HEK293T (cell line): ENCODE data around the gene PFDN4.

Source experiments
- CTCF ChIA-PET: fragments of 350-600 bp; formaldehyde crosslinking; extraction: SDS; loops from one replicate; lab custom pipeline; 2021; ENCODE audit warnings: antibody characterized with exemption, inconsistent platforms; lab: Yijun Ruan, JAX
- POLR2A ChIA-PET: fragments of 350-600 bp; formaldehyde crosslinking; extraction: SDS; loops from one replicate; lab custom pipeline; 2020; ENCODE audit warnings: antibody characterized with exemption, inconsistent platforms; lab: Yijun Ruan, JAX
- DNase-seq: peaks from one replicate; pipeline ENCODE4 v3.0.0; 2012; ENCODE audit warnings: mixed read lengths; ENCODE audit errors: extremely low spot score
- ARNT ChIP-seq: fragments of 450-650 bp; IDR thresholded peaks from 2 replicates; pipeline ENCODE4 v1.6.1; 2017; ENCODE audit warnings: mild to moderate bottlenecking
- BHLHE40 ChIP-seq: fragments of 450-650 bp; IDR thresholded peaks from 2 replicates; pipeline ENCODE4 v1.6.1; 2016; ENCODE audit warnings: mild to moderate bottlenecking, moderate library complexity, borderline replicate concordance
- CTBP1 ChIP-seq: fragments of 450-650 bp; IDR thresholded peaks from 2 replicates; pipeline ENCODE4 v1.6.1; 2016; ENCODE audit warnings: borderline replicate concordance
- ELF4 ChIP-seq: fragments of 450-650 bp; IDR thresholded peaks from 2 replicates; pipeline ENCODE4 v1.6.1; 2017; ENCODE audit warnings: antibody characterized with exemption
- FOXA1 ChIP-seq: fragments of 450-650 bp; IDR thresholded peaks from 2 replicates; pipeline ENCODE4 v1.6.1; 2016; ENCODE audit warnings: mild to moderate bottlenecking
- FOXK2 ChIP-seq: fragments of 450-650 bp; IDR thresholded peaks from 2 replicates; pipeline ENCODE4 v1.6.1; 2016; ENCODE audit warnings: mild to moderate bottlenecking
- FOXM1 ChIP-seq: fragments of 450-650 bp; IDR thresholded peaks from 2 replicates; pipeline ENCODE4 v1.6.1; 2017; ENCODE audit warnings: mild to moderate bottlenecking, borderline replicate concordance
- HDGF ChIP-seq: fragments of 450-650 bp; IDR thresholded peaks from 2 replicates; pipeline ENCODE4 v1.6.1; 2017; ENCODE audit warnings: antibody characterized with exemption, borderline replicate concordance
- L3MBTL2 ChIP-seq: fragments of 450-650 bp; conservative IDR thresholded peaks from 2 replicates; pipeline ENCODE4 v1.6.1; 2016; ENCODE audit warnings: mild to moderate bottlenecking
- LEF1 ChIP-seq: fragments of 450-650 bp; IDR thresholded peaks from 2 replicates; pipeline ENCODE4 v1.6.1; 2017; ENCODE audit warnings: mild to moderate bottlenecking, borderline replicate concordance
- NFRKB ChIP-seq: fragments of 450-650 bp; IDR thresholded peaks from 2 replicates; pipeline ENCODE4 v1.6.1; 2016; ENCODE audit warnings: mild to moderate bottlenecking, moderate library complexity
- SP1 ChIP-seq: fragments of 450-650 bp; IDR thresholded peaks from 2 replicates; pipeline ENCODE4 v1.6.1; 2017
- SUZ12 ChIP-seq: fragments of 450-650 bp; IDR thresholded peaks from 2 replicates; pipeline ENCODE4 v1.6.1; 2016; ENCODE audit warnings: mild to moderate bottlenecking
- TARDBP ChIP-seq: fragments of 450-650 bp; IDR thresholded peaks from 2 replicates; pipeline ENCODE4 v1.6.1; 2016
- ZNF384 ChIP-seq: fragments of 450-650 bp; IDR thresholded peaks from 2 replicates; pipeline ENCODE4 v1.6.1; 2016
- TF ChIP-seq, protein P1 (sequence below): fragments of 450-650 bp; IDR thresholded peaks from 2 replicates; pipeline ENCODE4 v1.6.1; 2016

The PFDN4 gene

DNA sequence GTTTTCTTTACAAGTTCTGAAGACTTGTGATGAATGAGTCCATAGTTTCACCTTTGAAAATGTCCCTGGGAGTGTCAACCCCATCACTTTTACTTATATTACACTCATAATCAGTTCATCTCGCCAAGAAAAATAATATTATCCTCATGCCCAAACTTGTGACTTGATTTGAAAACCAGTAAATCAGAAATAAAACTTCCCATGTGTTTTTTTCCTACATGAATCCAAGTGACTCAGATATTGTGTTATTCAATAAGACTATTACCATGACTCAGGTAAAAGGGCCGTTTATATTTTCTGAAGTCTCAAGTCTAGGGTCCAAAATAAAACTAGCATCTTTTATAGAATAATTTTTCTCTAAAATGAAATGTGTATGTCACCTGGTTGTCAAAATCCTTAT is 18.3 kb upstream of the PFDN4 start:
- TF ChIP-seq TARDBP (no peak), CTBP1 (no peak), FOXK2 (no peak), ELF4 (no peak), HDGF (no peak), SUZ12 (no peak), LEF1 (no peak), SP1 (no peak), BHLHE40 (no peak), ZNF384 (no peak), FOXM1 (no peak), FOXA1 (no peak), NFRKB (no peak), ARNT (no peak), L3MBTL2 (no peak)
- TF ChIP-seq, protein P1, sequence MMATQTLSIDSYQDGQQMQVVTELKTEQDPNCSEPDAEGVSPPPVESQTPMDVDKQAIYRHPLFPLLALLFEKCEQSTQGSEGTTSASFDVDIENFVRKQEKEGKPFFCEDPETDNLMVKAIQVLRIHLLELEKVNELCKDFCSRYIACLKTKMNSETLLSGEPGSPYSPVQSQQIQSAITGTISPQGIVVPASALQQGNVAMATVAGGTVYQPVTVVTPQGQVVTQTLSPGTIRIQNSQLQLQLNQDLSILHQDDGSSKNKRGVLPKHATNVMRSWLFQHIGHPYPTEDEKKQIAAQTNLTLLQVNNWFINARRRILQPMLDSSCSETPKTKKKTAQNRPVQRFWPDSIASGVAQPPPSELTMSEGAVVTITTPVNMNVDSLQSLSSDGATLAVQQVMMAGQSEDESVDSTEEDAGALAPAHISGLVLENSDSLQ = no peak
- POLR2A ChIA-PET = no interaction called here

DNA sequence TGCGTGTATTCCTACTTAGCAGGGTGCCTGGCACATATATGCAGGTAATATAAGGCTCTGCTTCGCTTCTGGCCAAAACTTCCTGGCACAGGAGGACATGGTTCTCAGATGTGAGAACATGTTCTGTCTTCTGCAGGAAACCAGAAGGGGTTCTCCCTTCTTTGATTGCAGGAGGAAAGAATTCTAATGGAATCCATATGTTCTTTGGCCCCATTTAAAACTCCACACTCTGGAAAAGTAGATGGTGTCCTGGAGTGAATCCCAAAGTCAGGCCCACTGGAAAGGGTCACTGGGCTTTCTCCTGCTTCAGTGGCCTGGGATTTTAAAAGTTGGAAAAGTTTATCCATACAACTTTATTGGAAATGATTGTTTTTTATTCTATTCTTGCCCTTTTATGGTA is 17.7 kb upstream of the PFDN4 start:
- DNase-seq = no peak
- CTCF ChIA-PET = no interaction called here
- POLR2A ChIA-PET = no interaction called here
- no peak for TF ChIP-seq FOXK2
- TF ChIP-seq L3MBTL2 = no peak
- TF ChIP-seq ZNF384 = no peak
- no peak for TF ChIP-seq LEF1
- no peak for TF ChIP-seq FOXM1
- no peak for TF ChIP-seq SP1
- no peak for TF ChIP-seq CTBP1
- no peak for TF ChIP-seq FOXA1
- TF ChIP-seq ELF4 = no peak
- TF ChIP-seq ARNT = no peak
- TF ChIP-seq HDGF = no peak
- TF ChIP-seq NFRKB = no peak
- no peak for TF ChIP-seq TARDBP
- no peak for TF ChIP-seq BHLHE40
- TF ChIP-seq, protein P1 = no peak
- no peak for TF ChIP-seq SUZ12

More for the DNA sequence above, 18.3 kb upstream of the PFDN4 start:
- CTCF ChIA-PET = no interaction called here
- no peak for DNase-seq

DNA sequence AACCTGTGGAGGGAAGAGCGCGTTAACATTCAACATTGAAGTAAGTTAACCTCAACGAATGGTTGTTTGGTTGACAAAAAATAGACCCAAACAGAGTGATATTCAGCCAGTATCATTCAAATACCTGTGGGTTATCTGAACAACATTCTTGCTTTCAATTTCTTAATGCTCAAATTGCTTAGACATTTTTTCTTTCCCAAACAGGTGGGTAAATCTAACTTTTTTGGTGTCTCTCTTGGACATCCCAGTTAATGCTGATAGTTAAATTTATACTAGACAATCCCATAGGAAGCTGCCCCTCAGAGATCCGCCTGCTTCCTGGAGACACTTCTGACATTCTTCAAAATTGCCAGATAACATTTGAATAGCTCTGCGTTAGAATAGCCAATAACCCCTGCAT is 14.1 kb upstream of the PFDN4 start:
- no peak for TF ChIP-seq LEF1
- TF ChIP-seq NFRKB = no peak
- TF ChIP-seq ELF4 = no peak
- ChIA-PET POLR2A (no interaction called here), CTCF (interaction anchor here (0.7 to 1.2 kb wide), 2 partner anchors 73 to 91 kb away, joined by 3 read pairs; no protein-coding TSS in a partner anchor)
- no peak for DNase-seq

DNA sequence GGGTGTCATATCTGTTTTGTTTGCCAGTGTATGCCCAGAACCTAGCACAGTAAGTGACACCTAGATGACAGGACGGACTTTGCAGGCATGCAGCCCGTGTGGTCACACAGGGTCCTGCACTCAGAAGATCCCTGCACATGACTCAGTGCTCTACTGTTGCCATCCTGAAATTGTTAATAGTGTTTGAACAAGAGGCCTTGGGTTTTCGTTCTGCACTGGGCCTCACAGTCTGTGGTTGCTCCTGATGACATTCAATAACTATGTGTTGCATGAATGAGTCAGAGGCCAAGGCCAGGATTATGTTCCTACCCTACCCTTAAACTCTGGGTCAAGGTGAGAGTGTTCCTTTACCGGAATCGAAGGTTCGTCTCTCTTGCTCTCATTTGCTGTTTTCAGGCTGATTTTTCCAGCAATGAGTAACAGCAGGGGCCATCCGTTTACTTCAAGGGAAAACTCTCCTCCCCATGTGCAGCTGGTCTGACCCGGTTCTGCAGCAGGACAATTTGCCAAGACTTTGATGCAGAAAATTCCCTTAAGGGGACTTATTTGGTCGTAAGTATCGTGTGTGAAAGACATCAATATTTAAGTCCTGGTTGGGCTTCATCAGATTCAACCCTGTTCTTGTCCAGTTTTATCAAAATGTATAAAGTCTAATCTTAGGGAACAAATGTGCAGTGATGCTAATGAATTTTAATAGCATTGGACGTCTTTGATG is 13.0 kb upstream of the PFDN4 start:
- ChIA-PET CTCF (no interaction called here), POLR2A (no interaction called here)
- TF ChIP-seq TARDBP (no peak), NFRKB (no peak), SP1 (no peak), FOXA1 (no peak), FOXK2 (no peak), L3MBTL2 (no peak), ZNF384 (no peak), BHLHE40 (no peak), FOXM1 (no peak), ELF4 (no peak), LEF1 (no peak), SUZ12 (no peak), CTBP1 (no peak), HDGF (no peak)
- TF ChIP-seq, protein P1 = no peak
- no peak for DNase-seq

DNA sequence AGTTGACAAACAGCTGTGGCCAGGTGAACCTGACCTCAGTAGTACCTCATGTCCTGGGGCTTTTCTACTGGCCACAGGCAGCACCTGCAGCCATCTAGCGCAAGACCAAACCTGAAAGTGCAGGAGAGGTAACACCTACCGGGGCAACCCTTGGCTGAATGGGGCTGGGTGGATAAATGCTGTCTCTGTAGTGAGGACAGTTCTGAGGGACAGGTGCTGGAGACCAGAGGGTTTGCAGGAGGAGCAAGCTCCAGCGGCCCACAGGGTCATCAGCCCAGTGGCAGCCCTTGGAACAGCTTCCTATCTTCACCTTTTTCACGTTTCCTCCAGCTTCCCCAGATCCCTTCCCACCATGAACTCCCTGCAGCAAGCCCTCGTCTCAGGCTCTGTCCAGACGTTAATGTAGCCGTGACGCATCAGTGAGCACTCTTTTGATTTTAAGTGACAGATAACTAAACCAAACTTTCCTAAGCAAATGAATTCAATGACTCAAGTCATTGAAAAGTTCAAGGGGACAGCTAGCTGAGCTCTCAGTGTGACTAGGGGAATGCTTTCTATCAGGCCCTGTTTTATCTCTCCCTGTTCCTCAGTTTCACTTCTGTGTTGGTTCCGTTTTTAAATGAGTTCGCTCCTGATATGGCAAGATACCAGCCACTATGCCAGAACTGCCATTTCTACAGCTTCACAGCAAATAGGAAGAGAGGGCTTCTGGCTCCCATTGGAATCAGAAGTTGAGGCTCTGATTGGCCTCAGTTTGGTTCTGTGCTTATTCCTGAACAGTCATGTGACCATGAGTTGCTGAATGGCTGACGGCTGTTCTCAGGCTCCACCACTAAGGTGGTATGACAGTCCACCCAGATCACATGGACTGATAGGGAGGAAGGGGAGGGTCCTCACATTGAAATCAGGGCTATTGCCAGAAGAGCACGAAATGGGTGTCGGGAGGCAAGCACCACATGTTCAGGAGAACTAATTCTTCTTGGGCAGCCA is 12.1 kb upstream of the PFDN4 start:
- no peak for DNase-seq
- TF ChIP-seq L3MBTL2 (no peak), FOXA1 (no peak), TARDBP (no peak), NFRKB (no peak), FOXK2 (no peak), SUZ12 (no peak), CTBP1 (no peak), BHLHE40 (no peak), HDGF (no peak), FOXM1 (no peak), ELF4 (no peak)
- TF ChIP-seq, protein P1 = no peak
- CTCF ChIA-PET = interaction anchor here (1.0 to 1.2 kb wide), 2 partner anchors 92 to 99 kb away, joined by 3 to 4 read pairs; no protein-coding TSS in a partner anchor
- POLR2A ChIA-PET = no interaction called here
